ENCODE data around the gene MIEN1.
"Not testable (repeated sequence)": the region's sequence is repeated elsewhere in the genome, so short reads cannot be mapped to it uniquely, and the experiment has no call there.

Gene MIEN1

GRCh38 chr17:39715375-39716072 is 14.8 kb downstream of the MIEN1 start:
- no peak for DNase-seq

GRCh38 chr17:39714234-39714633 is 16.1 kb downstream of the MIEN1 start:
- no peak for DNase-seq

- no peak for DNase-seq
Measured at GRCh38 chr17:39711851-39712250, 18.5 kb downstream of the MIEN1 start.

GRCh38 chr17:39711071-39711470 is 19.3 kb downstream of the MIEN1 start:
- not testable (repeated sequence) for DNase-seq

- no peak for DNase-seq
Measured at GRCh38 chr17:39709998-39710964, 20.1 kb downstream of the MIEN1 start.

- DNase-seq: no peak
Measured at GRCh38 chr17:39709319-39709997, 20.9 kb downstream of the MIEN1 start.

GRCh38 chr17:39706921-39707337 is 23.4 kb downstream of the MIEN1 start:
- no peak for DNase-seq

- DNase-seq: no peak
Measured at GRCh38 chr17:39706383-39706782, 23.9 kb downstream of the MIEN1 start.

- no peak for DNase-seq
Measured at GRCh38 chr17:39705786-39706348, 24.5 kb downstream of the MIEN1 start.

GRCh38 chr17:39704821-39705551 is 25.3 kb downstream of the MIEN1 start:
- no peak for DNase-seq

- DNase-seq: no peak
Measured at GRCh38 chr17:39703913-39704312, 26.4 kb downstream of the MIEN1 start.

GRCh38 chr17:39702901-39703893 is 27.1 kb downstream of the MIEN1 start:
- no peak for DNase-seq

- DNase-seq: no peak
Measured at GRCh38 chr17:39701784-39702422, 28.4 kb downstream of the MIEN1 start.

- DNase-seq: no peak
Measured at GRCh38 chr17:39701012-39701783, 29.1 kb downstream of the MIEN1 start.

- no peak for DNase-seq
Measured at GRCh38 chr17:39700148-39700987, 30.0 kb downstream of the MIEN1 start.

GRCh38 chr17:39699818-39700147 is 30.5 kb downstream of the MIEN1 start, which contains the start of gene ERBB2:
Gene ERBB2, plus strand, starts transcription at chr17:39700064. Its CDS starts 175 bp downstream, at chr17:39700239.
- no peak for DNase-seq

GRCh38 chr17:39699157-39699817 is 31.0 kb downstream of the MIEN1 start:
- DNase-seq: not testable (repeated sequence)

GRCh38 chr17:39697961-39698360 is 32.4 kb downstream of the MIEN1 start:
- no peak for DNase-seq

All from NCI-H2227 treated with DMSO at 0.1 percent for 48 hours (cell line).